ENCODE data around the gene PLEKHO1.

PLEKHO1 gene

DNA sequence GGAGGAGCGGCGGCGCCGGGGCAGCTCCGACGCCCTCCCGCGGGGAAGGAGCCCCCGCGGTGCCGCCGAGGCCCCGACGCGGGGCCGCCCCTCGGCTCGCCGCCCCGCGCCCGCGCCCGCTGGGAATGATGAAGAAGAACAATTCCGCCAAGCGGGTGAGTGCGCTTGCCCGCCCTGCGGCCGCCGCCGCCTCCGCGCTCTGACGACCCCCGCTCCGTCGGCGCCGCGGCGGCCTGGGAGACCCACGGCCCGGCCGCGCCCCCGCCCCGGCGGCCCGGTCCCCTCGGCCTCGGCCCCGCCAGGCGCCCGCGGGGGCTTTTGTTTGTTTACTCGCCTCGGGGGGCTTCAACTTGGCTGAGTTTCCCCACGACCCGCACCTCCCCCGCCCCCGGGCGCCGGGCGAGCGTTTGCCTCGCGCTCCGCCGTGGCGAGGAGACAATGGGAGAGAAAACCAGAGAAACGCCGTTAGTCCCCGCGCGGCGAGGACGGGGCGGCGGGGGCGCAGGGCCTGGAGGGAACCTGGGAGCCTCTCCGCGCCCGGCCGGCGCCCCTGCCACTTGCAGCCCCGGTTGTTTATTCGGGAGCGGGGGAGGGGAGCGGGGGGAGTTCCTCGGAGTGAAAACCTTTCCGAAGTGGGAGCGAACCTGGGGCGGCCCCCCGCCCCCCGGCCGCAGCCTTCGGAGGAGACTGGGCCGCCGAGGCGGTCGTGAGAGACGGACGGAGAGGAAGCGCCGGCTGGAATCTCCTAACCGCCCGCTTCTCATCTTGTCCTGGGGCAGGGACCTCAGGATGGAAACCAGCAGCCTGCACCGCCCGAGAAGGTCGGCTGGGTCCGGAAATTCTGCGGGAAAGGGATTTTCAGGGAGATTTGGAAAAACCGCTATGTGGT is 661 bp downstream of the PLEKHO1 start:
- DNase-seq (ENCODE audit: low spot score), result peak; percentile 78

DNA sequence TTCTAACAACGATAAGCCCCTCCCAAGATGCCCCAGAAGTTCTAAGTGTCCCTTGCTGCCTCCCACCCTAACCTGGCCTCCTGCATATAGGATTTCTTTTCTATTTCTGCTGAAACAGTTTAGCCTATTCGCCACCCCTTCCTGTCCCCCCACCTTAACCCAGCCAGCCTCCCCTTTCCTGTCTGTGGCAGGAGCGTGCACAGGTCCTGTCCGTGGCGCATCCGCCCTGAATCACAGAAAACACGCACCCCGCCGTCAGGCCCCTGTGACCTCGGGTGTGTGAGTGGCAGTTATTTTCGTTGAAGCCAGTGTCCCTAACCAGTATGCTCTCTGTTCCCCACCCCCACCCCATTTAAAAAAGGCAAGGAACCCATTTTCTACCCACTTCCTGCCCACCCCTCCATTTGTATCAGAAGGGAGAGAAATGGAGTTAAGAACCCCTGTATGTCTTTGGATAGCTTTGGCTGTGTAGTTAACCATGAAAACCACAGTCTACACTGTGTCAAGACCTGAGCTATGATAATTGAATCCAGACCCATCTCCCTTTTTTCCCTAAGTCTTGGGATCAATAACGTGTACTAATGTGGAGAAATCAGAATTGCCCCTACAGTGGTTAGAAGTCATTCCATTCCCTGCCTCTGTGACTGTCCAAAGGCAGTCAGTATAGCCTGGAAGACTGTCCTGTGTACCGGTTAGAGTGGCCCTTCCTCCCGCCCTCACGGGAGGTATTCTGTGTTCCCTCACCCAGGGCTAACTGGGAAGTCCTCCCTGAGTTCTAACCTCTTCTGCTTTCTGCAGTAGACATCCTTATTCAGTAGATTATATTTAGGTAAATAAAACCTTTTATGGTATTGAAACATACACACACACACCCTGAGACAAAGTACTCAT is 1.8 kb downstream of the PLEKHO1 start:
- no peak for DNase-seq (ENCODE audit: low spot score)

DNA sequence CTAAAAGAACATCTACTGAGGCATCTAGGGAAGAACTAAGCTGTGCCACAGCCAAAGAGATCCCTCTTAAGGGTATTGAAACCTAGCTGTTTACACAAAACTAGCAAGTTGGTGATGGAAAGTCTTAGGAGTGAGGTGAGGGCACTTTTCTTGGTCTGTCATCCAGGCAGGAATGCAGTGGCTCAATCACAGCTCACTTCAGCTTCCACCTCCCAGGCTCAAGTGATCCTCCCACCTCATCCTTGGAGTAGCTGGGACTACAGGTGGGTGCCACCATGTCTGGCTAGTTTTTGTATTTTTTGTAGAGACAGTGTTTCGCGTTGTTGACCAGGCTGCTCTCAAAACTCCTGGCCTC is 2.4 kb downstream of the PLEKHO1 start:
- DNase-seq (ENCODE audit: low spot score), result no peak

DNA sequence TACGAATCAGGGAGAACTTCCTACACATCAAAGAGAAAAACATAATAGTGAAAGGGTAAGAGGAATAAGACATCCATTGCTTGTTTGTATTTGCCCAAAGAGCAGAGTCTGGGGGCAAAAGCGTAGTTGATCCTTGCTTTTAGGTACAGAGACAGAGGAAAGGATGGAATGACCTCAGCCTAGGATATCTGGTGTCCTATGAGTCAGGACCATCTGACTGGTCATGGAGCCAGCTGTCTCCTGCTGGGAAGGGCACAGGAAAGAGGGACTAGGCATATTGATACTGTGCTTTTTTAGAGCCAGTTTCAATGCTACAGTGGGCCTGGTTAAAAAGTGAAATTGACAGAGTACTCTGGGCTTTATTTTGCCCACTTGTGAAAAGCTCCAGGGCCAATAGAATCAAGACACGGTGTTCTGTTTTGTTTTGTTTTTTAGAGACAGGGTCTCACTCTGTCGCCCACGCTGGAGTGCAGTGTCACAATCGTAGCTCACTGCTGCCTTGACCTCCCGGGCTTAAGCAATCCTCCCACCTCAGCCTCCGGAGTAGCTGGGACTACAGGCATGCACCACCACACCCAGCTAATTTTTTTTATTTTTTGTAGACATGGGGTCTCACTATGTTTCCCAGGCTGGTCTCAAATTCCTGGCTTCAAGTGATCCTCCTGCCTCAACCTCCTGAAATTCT is 3.2 kb downstream of the PLEKHO1 start:
- no peak for DNase-seq (ENCODE audit: low spot score)

DNA sequence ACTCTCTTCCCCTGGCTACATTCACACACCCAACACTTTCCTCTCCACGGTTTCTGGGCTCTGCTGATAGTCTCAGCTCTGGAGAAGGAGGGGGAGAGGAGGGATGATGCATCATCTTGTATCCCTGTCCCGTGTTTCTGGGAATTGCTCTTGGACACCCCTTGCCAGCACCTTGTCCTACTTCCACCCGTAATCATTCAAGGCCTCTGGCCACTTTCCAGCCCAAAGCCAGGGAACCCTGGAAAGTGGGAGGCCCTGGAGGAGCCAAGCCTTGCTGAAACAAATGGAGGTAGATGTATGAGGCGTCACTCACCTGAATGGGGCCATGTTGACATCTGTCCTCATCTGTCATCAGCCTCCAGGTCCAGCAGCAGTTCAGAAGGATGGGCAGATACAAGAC is 4.4 kb downstream of the PLEKHO1 start:
- DNase-seq (ENCODE audit: low spot score), result no peak

DNA sequence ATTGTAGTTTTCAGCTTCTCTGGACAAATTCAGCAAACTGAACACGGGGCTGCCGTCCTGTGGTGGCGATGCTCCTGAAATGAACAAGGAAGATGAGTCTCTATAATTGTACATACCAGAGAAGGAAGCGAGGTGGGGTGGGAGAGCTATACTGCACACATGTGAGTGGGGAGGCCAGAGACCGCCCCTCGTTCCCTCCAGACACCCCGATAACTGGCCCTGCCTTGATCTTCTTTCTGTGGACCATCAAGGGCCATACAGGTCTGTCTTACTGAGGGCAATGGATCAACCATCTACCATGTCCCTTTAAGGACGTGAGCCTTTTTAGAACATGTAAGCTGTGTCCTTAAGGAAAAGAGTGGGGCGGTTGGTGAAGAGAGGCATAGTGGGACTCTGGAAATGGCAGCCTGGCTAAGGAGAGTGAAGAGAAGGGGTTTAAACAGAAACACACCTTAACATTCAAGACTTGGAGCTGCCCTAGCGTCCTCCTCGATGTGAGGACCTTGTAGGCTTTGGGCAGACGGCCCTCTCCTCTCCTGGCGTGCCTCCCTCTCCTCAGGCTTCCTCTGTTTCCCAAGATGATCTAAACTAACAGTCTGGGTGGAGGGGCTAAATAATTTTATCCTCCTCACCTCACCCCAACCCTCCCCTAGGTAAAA is 5.8 kb downstream of the PLEKHO1 start:
- DNase-seq (ENCODE audit: low spot score), result no peak

DNA sequence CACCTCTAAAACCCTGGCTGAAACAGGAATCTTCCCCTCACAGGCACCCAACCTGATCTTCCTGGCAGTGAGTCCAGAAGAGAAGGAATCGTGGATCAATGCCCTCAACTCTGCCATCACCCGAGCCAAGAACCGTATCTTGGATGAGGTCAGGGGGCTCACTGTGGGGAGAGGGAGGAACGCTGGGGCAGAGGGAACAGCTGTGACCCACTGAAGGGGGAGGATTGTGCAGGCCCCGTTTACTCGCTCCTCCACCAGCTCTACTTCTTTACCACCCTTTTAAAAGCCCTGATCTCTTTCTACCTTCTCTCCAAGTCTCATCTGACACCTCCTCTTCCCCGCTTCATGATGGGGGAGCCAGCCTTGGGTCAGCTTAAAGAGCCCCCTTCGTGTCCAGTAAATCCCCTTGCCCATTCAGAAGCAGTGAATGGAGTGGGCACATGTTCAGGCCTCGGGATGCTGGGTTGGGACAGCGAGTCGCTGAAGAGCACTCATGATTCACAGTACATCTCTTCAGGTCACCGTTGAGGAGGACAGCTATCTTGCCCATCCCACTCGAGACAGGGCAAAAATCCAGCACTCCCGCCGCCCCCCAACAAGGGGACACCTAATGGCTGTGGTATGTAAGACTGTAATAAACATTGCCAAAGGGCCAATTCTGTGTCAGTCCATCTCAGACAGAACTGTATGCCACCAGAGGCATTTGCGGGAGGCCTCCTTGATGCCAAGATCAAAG is 7.3 kb downstream of the PLEKHO1 start:
- DNase-seq (ENCODE audit: low spot score), result no peak

DNA sequence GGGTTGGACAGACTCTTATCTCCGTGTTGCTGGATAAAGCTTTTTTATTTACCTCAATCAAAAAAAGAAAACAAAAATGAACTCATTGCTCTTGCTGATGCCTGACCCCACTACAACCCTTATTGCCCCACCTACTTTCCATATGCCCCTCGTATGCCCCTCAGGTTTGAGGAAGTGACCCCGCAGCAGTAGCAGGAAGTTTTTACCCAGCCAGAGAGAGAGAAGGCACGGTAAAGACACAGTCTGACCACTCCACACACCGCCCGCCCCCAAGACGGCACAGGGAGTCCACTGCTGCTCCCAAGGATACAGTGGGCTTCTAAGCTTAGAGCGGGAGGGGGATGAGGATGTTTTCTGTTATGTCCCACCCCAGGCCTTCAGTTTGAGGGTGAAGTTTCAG is 9.8 kb downstream of the PLEKHO1 start:
- DNase-seq (ENCODE audit: low spot score), result no peak

DNA sequence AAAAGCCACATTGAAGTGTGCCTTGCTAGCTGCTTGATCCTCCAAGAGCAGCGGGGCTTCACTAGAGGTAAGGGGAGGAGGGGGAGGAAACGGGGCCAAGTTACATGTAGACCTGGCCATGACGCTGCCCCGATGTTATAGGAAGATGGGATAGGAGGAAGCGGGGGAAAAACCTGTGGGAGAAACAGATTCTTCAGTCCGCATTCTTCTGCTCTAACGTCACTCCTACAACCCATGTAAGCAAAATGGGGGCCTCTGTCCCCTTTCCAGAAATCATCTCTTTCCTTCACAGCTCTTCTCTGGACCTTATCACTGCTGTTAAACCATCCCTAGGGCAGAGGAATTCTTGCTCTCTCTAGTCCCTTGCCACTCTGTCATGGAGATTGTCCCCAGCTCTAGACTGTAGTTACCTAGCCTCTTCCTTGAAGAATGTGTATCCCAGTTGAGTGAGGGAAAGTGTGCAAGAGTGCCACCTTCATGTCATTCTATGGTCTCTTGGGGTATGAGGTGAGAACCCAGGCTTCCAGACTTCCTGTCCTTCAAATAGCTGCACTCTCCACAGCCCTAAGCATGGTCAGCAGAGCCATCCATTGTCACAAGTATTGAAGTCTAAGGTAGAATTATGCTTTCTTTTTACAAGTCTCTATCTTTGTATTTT is 11.4 kb downstream of the PLEKHO1 start:
- DNase-seq (ENCODE audit: low spot score), result no peak

DNA sequence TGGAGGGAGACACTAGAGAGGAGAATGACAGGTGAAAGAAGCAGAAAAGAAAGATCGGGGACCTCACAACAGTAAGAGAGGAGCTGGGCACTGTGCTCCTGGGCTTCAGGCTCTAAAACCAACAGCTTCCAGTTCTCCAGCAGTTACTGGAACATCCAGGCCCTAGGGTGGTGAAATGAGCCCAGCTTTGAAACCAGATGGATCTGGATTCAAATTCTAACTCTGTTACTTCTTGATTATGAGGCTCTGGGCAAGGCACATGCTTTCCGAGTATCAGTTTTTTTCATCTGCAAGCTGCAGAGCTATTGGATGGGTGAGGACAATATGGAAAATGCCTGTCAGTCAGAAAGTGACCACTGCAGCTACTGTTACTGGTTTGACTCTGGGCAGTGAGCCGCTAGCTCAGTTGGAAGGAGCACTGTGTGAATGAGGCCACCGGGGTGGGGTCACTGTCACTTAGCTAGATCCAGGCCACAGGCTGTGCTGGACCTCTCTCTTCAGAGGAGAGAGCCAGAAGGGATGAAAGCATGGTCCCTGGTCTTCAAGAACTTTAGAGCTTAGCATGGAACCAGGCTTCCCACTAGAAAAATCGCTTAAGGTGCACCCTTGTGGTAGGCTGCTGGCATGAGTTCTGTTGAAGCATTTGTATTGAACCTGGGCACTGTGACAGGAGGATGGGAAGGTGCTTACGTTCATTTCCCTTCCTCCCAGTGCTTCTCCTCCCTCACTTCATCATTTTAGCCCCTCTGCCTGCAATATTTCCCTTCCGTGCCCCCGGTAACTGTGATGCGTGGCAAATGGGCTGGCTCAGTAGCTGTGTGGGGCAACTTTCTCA is 12.2 kb downstream of the PLEKHO1 start:
- DNase-seq (ENCODE audit: low spot score), result no peak

DNA sequence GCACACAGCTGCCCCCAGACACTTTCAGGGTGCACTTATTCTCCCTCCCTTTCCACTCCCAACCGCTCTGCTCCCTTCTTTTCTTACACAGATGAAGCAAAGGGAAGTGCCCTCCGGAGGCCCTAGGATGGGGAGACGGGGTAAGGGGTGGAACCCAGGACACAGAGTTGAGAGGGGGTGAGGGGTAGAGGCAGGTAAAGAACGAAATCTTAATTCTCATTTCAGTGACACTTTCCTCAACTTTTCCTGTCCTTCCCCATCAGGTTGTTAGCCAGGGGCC is 12.8 kb downstream of the PLEKHO1 start:
- no peak for DNase-seq (ENCODE audit: low spot score)

DNA sequence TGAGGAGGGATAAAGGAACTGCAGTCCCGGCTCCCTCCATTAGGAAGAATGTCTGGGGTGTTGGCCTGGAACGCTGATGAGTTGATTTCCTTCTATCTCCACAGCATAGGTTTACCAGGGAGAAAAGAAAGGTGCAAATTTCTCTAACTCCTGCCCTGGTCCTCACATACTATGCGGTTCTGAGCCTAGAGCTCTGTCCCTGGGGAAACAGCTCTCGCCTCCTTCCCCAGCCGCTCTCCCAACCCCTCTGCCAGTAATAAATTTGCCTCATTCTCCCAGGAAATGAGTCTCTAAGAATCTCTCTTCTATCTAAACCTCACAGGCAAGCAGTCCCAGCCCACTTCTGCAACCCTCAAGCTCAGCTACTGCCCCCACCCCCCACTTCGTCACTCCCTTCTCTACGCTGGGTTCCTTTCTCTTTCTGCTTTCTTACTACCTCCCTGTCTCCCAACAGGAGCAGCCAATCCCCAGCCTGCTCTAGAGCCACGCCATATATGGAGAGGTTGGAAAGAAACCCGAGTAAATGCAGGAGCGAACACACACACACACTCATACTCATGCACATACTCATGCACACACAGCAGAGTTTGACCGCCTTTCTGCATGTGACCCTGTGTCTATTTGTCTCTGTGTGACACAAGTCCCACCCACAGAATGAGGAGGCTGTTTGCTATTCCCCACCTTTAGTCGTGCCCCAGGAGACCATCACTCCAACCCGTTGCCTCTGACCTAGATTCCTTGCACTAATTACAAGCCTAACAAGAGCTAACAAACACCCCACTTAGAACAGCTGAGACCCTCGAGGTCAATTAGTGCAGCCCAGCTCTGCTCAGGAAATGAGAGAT is 13.4 kb downstream of the PLEKHO1 start:
- DNase-seq (ENCODE audit: low spot score), result peak; percentile 82

DNA sequence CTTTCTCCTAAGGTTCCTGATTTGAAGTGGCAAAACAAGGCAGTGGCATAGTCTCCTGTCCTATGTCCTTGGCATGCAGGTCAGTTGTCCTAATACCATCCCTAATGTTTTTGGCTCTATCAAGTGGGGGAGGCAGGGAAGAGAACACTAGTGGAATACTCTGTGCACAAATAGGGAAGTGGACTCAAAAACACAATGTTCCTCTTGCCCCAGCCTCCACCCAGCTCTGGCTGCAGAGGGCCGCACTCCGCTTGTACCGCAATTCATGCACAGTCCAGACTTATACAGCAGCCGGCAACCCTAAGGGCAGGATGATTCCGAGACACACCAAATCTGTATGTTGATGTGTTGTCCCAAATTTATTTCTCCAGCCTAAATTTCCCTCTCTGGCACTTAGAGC is 14.5 kb downstream of the PLEKHO1 start:
- no peak for DNase-seq (ENCODE audit: low spot score)

DNA sequence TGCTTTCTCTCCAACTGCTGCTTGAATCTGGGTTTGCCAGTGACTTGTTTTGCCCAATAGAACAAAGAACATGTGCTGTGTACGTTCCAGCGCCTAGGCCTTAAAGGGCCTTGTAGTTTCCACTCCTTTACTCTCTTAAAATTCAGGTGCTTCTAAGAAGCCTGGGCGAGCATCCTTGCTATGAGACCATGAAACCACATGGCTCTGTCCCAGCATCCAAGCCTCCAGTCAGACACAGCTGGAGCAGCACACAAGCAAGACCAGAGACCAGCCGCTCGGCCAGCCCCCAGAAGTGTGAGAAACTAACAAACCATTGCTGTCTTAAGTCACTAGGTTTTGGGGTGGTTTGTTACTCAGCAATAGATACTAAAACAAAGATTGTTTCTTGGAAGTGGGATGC is 15.1 kb downstream of the PLEKHO1 start:
- DNase-seq (ENCODE audit: low spot score), result no peak

DNA sequence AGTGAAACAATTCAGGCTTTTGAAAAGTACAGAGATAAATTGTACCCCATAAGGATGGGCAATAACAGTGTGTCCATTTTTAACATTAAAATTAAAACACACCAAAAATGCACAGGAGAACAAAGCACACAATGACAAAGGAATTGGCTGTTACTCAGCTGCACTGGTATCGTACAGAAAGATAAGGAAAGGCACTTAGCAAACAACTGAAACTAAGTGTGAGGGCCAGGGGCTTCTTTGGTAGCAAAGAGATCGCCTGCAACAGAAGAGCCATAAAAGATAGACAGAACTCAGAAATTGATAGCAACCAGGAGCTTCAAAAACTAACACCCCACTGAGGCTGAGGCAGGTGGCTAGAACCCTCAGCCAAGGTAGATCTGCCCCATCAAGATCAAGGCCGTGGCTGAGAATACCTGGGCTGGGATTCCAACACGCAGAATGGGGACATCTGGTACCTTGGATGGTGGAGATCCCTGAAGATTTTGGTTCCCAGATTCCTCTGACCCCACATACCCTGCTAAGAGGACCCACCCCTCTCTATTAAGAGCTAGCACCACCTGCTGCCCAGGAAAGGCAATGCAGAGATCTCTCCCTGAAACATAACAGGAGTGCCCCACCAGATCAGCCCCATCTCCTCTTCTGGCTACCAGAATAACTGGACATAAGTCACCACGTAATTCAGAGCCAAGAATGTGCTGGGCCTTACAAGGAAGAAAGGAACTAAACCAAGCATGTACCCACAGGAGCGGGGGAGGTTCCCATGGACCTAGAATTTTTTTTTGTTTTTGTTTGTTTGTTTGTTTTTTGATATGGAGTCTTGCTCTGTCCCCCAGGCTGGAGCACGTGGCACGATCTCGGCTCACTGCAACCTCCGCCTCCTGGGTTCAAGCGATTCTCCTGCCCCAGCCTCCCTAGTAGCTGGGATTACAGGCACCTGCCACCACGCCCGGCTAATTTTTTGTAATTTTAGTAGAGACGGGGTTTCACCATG is 16.2 kb downstream of the PLEKHO1 start:
- DNase-seq (ENCODE audit: low spot score), result peak; percentile 81

DNA sequence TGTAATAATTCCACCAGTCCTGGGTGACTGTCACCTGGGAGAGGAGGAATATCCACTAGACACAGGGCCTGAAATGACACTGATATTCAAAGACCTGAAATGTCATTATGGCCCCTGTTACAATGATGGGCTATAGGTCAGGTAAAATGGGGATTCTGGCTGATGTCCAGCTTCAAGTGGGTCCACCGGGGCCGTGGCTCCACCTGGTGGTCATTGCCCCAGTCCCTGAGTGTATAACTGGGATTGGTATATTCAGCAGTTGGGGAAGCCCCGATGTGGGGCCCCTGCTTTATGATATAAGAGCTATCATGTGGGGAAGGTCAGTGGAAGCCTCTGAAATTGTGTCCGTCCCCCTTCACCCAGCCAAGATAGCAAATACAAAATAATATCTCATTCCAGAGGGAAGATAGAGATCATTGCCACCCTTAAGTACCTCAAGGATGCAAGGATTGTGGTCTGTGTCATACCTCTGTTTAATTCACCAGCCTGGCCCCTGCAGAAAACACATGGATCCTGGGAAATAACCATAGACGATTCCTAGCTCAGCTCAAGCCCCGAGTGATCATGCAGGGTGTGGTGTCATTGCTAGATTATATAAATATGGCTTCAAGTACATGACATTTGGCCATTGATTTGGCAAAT is 19.4 kb downstream of the PLEKHO1 start:
- DNase-seq (ENCODE audit: low spot score), result peak; percentile 83

DNA sequence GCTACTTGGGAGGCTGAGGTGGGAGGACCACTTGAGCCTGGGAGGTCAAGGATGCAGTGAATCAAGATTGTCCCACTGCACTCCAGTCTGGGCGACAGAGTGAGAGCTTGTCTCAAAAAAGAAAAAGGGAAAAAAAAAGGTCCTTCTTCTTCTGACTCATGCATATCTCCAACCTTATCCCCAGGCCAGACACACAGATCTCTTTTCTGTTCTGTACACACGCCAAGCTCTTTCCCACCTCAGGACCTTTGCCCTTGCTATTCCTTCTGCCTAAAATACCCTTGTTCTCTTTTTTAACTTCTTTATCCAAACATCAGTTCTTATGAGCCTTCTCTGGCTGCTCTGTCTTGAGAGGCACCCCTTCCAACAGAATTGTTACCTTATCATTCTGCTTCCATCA is 22.1 kb downstream of the PLEKHO1 start:
- no peak for DNase-seq (ENCODE audit: low spot score)

All from D341Med (cell line).